IMR-90 (cell line): ENCODE results near the gene RDH12. TPM values are rescaled to one million over a fixed set of nuclear protein-coding genes. Genes with fewer than 3 reads are reported as not detected.

Experiments
- ATAC-seq: fragments of 200-7000 bp; cut with Tn5 transposase; 2 replicates; pipeline ENCODE4 v1.9.1; 2020; ENCODE audit warnings: low read depth, mild to moderate bottlenecking, moderate library complexity
- BruUV-seq: library from RNA; stranded (reverse); fragments of 400-500 nt; replicated peaks from 2 replicates; lab custom pipeline; 2021; lab: Mats Ljungman, UMichigan
- CTCF ChIA-PET: fragments of 300-600 bp; formaldehyde crosslinking; extraction: SDS; loops from one replicate; lab custom pipeline; 2021; ENCODE audit warnings: antibody characterized with exemption; lab: Yijun Ruan, JAX
- POLR2A ChIA-PET: fragments of 300-600 bp; sonication (Branson Sonifier 250); formaldehyde crosslinking; loops from one replicate; lab custom pipeline; 2022; ENCODE audit warnings: antibody characterized with exemption; ENCODE audit not compliant: unreplicated experiment; lab: Charles Lee
- DNase-seq: peaks from one replicate; pipeline ENCODE4 v3.0.0; 2013
- H2AFZ ChIP-seq: replicated peaks from 2 replicates; pipeline ENCODE3; 2013; ENCODE audit warnings: low read length, mild to moderate bottlenecking; ENCODE audit not compliant: poor library complexity
- H2AK5ac ChIP-seq: 2 replicates; pipeline ENCODE4 v1.6.1; 2013; ENCODE audit warnings: low read depth, low read length, inconsistent platforms
- H2AK9ac ChIP-seq: replicated peaks from 2 replicates; pipeline ENCODE3; 2013; ENCODE audit warnings: mild to moderate bottlenecking, low read depth, low read length, moderate library complexity; ENCODE audit not compliant: poor library complexity
- H2BK120ac ChIP-seq: 2 replicates; pipeline ENCODE4 v1.6.1; 2013; ENCODE audit warnings: low read depth, low read length, inconsistent platforms
- H2BK15ac ChIP-seq: 3 replicates; pipeline ENCODE4 v1.6.1; 2013; ENCODE audit warnings: low read depth, low read length, inconsistent platforms
- H2BK20ac ChIP-seq: 2 replicates; pipeline ENCODE4 v1.6.1; 2013; ENCODE audit warnings: low read depth, mild to moderate bottlenecking, inconsistent platforms, low read length, moderate library complexity
- H2BK5ac ChIP-seq: 2 replicates; pipeline ENCODE4 v1.6.1; 2013; ENCODE audit warnings: mild to moderate bottlenecking, low read depth, low read length, inconsistent platforms; ENCODE audit not compliant: poor library complexity, severe bottlenecking
- H3K14ac ChIP-seq: replicated peaks from 2 replicates; pipeline ENCODE4 v1.6.1; 2013; ENCODE audit warnings: low read depth, low read length, inconsistent platforms
- H3K18ac ChIP-seq: 2 replicates; pipeline ENCODE4 v1.6.1; 2013; ENCODE audit warnings: low read depth, low read length, control low read depth
- H3K23ac ChIP-seq: 2 replicates; pipeline ENCODE4 v1.6.1; 2013; ENCODE audit warnings: low read depth, low read length, inconsistent platforms
- H3K27ac ChIP-seq: 2 replicates; pipeline ENCODE4 v1.5.1; 2013; ENCODE audit warnings: mild to moderate bottlenecking, control low read depth, low read length; ENCODE audit not compliant: insufficient read depth
- H3K27me3 ChIP-seq: 2 replicates; pipeline ENCODE4 v1.6.1; 2013; ENCODE audit warnings: low read length; ENCODE audit not compliant: control insufficient read depth, insufficient read depth
- H3K36me3 ChIP-seq: 2 replicates; pipeline ENCODE4 v1.6.1; 2013; ENCODE audit warnings: low read length, mixed read lengths; ENCODE audit not compliant: control insufficient read depth, insufficient read depth
- H3K4ac ChIP-seq: 2 replicates; pipeline ENCODE4 v1.6.1; 2013; ENCODE audit warnings: low read depth, low read length, inconsistent platforms
- H3K4me1 ChIP-seq: 2 replicates; pipeline ENCODE4 v1.6.1; 2013; ENCODE audit warnings: low read length, mixed read lengths; ENCODE audit not compliant: control insufficient read depth, insufficient read depth
- H3K4me2 ChIP-seq: 2 replicates; pipeline ENCODE4 v1.6.1; 2013; ENCODE audit warnings: low read depth, mild to moderate bottlenecking, control low read depth, low read length, moderate library complexity
- H3K4me3 ChIP-seq: 2 replicates; pipeline ENCODE4 v1.5.1; 2013; ENCODE audit warnings: low read depth, mild to moderate bottlenecking, control low read depth, low read length, moderate library complexity; ENCODE audit not compliant: insufficient read depth
- H3K56ac ChIP-seq: 2 replicates; pipeline ENCODE4 v1.6.1; 2013; ENCODE audit warnings: low read length, inconsistent platforms; ENCODE audit not compliant: insufficient read depth; ENCODE audit errors: extremely low read depth
- H3K79me1 ChIP-seq, 2 experiments: 2 replicates each; pipeline ENCODE4 v1.6.1; 2013; ENCODE audit warnings: low read length in 2 of 2, inconsistent platforms in 1 of 2, low read depth in 1 of 2
- H3K9ac ChIP-seq: 2 replicates; pipeline ENCODE4 v1.6.1; 2013; ENCODE audit warnings: low read depth, low read length, control low read depth
- H3K9me1 ChIP-seq: 2 replicates; pipeline ENCODE4 v1.6.1; 2013; ENCODE audit warnings: low read length, inconsistent platforms; ENCODE audit not compliant: insufficient read depth
- H3K9me3 ChIP-seq: 2 replicates; pipeline ENCODE4 v1.6.1; 2013; ENCODE audit warnings: low read length; ENCODE audit not compliant: control insufficient read depth, insufficient read depth
- H4K20me1 ChIP-seq: 2 replicates; pipeline ENCODE4 v1.6.1; 2013; ENCODE audit warnings: low read length, inconsistent platforms; ENCODE audit not compliant: insufficient read depth
- H4K5ac ChIP-seq: 2 replicates; pipeline ENCODE4 v1.6.1; 2013; ENCODE audit warnings: mild to moderate bottlenecking, low read depth, low read length, control low read depth
- H4K8ac ChIP-seq, 2 experiments: 2 replicates each; pipeline ENCODE4 v1.6.1; 2013; ENCODE audit warnings: low read depth in 2 of 2, low read length in 2 of 2, control low read depth in 1 of 2, inconsistent platforms in 1 of 2
- H4K91ac ChIP-seq: 2 replicates; pipeline ENCODE4 v1.6.1; 2013; ENCODE audit warnings: low read depth, low read length, inconsistent platforms; ENCODE audit not compliant: insufficient read depth
- BHLHE40 ChIP-seq: fragments of 150-350 bp; IDR thresholded peaks from 2 replicates; pipeline ENCODE4 v1.6.1; 2016; ENCODE audit warnings: mild to moderate bottlenecking, low read depth, low read length
- CEBPB ChIP-seq: IDR thresholded peaks from 2 replicates; pipeline ENCODE4 v1.6.1; 2012; ENCODE audit warnings: low read depth, low read length, improper control_type of control experiment
- CHD1 ChIP-seq: IDR thresholded peaks from 2 replicates; pipeline ENCODE4 v1.6.1; 2012; ENCODE audit warnings: low read depth, low read length, improper control_type of control experiment
- FOS ChIP-seq: fragments of 150-350 bp; IDR thresholded peaks from 2 replicates; pipeline ENCODE4 v1.6.1; 2016; ENCODE audit warnings: low read depth, low read length
- MAZ ChIP-seq: IDR thresholded peaks from 2 replicates; pipeline ENCODE4 v1.6.1; 2012; ENCODE audit warnings: low read depth, mild to moderate bottlenecking, low read length, improper control_type of control experiment, moderate library complexity, borderline replicate concordance
- MXI1 ChIP-seq: IDR thresholded peaks from 2 replicates; pipeline ENCODE4 v1.6.1; 2012; ENCODE audit warnings: low read depth, mild to moderate bottlenecking, low read length, moderate library complexity, borderline replicate concordance
- NFE2L2 ChIP-seq: fragments of 150-350 bp; IDR thresholded peaks from 2 replicates; pipeline ENCODE4 v1.6.1; 2016; ENCODE audit warnings: low read depth, mild to moderate bottlenecking, low read length
- POLR2A ChIP-seq: IDR thresholded peaks from 2 replicates; pipeline ENCODE4 v1.6.1; 2012; ENCODE audit warnings: mild to moderate bottlenecking, low read depth, low read length
- RAD21 ChIP-seq: IDR thresholded peaks from 2 replicates; pipeline ENCODE4 v1.6.1; 2012; ENCODE audit warnings: low read length, improper control_type of control experiment
- RCOR1 ChIP-seq: IDR thresholded peaks from 2 replicates; pipeline ENCODE4 v1.6.1; 2012; ENCODE audit warnings: mild to moderate bottlenecking, low read length, improper control_type of control experiment; ENCODE audit not compliant: insufficient replicate concordance
- RFX5 ChIP-seq: IDR thresholded peaks from 2 replicates; pipeline ENCODE4 v1.8.0; 2012; ENCODE audit warnings: low read depth, mild to moderate bottlenecking, low read length, moderate library complexity
- WGBS, 2 experiments: methylation state at CpG; one replicate each; pipeline versions ENCODE4 v1.1.5 to v1.1.7; 2013; ENCODE audit warnings: missing lambda C conversion rate in 2 of 2; ENCODE audit not compliant: insufficient read length in 1 of 2; ENCODE audit errors: extremely low coverage in 2 of 2; 5-methylcytosine and 5-hydroxymethylcytosine counted together
- dilution Hi-C: fragments of 300-500 bp; cut with HindIII; formaldehyde crosslinking; loops from one replicate; pipeline ENCODE4 v1.14.3; 2018; ENCODE audit warnings: low sequenced_read_pairs; ENCODE audit not compliant: unreplicated experiment
- in situ Hi-C: fragments of 300-500 bp; cut with MboI; formaldehyde crosslinking; loops from 3 replicates; pipeline ENCODE4 v1.14.3; 2019; ENCODE audit warnings: low sequenced_read_pairs, inconsistent platforms, mixed read lengths
- intact Hi-C: fragments of 100-400 bp; cut with micrococcal nuclease; formaldehyde crosslinking; loops from 2 replicates; pipeline ENCODE4 v1.10.0; 2022
- polyA plus RNA-seq, 3 experiments: library from polyadenylated mRNA; depleted of rRNA; stranded (reverse); fragments of >200 nt; gene quantifications; 2 replicates each; pipeline ENCODE4 v1.2.3, GENCODE V29; 2012; ENCODE audit warnings: low replicate concordance in 1 of 3
- total RNA-seq: library from RNA; depleted of rRNA; stranded (reverse); fragments of >200 nt; gene quantifications from 2 replicates; pipeline ENCODE4 v1.2.3, GENCODE V29; 2012
- TF ChIP-seq, protein P1 (sequence below): fragments of 150-350 bp; IDR thresholded peaks from 2 replicates; pipeline ENCODE4 v1.6.1; 2017; ENCODE audit warnings: mild to moderate bottlenecking, antibody characterized with exemption, low read length, low read depth
- TF ChIP-seq, protein P2 (sequence below): conservative IDR thresholded peaks from 2 replicates; pipeline ENCODE4 v1.5.1; 2012; ENCODE audit warnings: mild to moderate bottlenecking, low read depth, low read length, improper control_type of control experiment

Gene RDH12
- total and polyA plus RNA-seq, 2 of the 4 experiments (the other 2 are of a cell fraction), result not detected

DNA sequence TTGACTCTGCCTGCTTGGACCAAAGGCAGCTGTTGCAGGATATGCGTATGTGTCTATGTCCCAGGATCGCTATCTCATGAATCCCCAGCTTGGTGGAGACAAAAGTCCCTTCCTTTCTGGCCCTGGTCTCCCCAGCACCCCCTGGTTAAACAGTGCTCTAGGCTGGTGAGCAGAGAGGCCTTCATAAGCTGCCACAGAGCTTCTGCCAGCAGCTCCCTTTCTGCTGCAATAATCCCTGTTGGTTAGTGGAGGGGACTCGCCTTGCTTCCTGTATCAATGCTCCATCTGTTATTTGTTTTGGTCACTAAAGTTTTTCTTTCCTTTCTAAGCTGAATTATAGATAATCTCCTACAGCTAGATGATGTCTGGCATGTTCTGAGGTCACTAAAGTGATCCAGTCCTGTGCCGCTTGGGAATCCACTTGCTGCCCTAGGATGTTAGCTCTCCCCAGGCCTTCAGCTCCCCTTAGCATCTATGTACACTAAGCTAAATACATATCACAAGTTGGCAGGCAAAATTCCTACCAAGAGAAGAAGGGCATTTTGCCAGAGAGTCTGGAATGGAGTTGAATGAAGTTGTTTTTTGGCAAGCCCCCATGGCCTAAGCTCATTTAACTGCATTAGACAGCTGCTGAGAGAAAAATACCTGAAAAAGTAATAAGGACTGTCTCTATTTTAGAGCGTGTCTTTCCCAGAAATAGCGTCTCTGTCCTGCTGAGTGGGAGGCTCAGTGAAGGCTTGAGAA lies 47.8 kb downstream of the RDH12 start:
- Histone ChIP-seq H3K18ac (no peak overlapping the region), H3K23ac (no peak overlapping the region), H4K91ac (no peak overlapping the region), H2BK15ac (no peak overlapping the region), H3K14ac (no peak overlapping the region), H2BK5ac (no peak overlapping the region), H2BK120ac (no peak overlapping the region), H3K36me3 (peaks cover 40% of the 10 kb centered on the region), H3K4me2 (no peak overlapping the region), H3K27me3 (no peaks in the 10 kb centered on the region), H2AK9ac (no peak overlapping the region), H3K4me1 (no peaks in the 10 kb centered on the region), H4K8ac (no peak overlapping the region), H2BK20ac (no peak overlapping the region), H3K79me1 (no peaks in the 10 kb centered on the region), H3K56ac (no peak overlapping the region), H2AK5ac (no peak overlapping the region), H3K9ac (no peak overlapping the region), H3K4me3 (no peak overlapping the region), H4K5ac (no peak overlapping the region), H3K9me3 (no peaks in the 10 kb centered on the region), H3K4ac (no peak overlapping the region), H3K9me1 (no peaks in the 10 kb centered on the region; the same call in 1 of the 2 replicates), H2AFZ (no peak overlapping the region), H3K27ac (no peak overlapping the region), H4K20me1 (no peaks in the 10 kb centered on the region)
- 100% methylated on average over 2 of the region's 6 CpGs; no CpG with 5 or more reads in 1 of the 2 experiments for WGBS, 2 experiments
- BruUV-seq, result no TSS peak
- in situ Hi-C loops, result no loop called here
- no peak for ATAC-seq
- dilution Hi-C loops, result no loop called here
- DNase-seq, result peak; percentile 7
- CTCF ChIA-PET, result no interaction called here
- POLR2A ChIA-PET, result no interaction called here
- intact Hi-C loops, result no loop called here
- no peak for TF ChIP-seq FOS
- TF ChIP-seq MAZ, result no peak
- no peak for TF ChIP-seq POLR2A
- TF ChIP-seq MXI1, result no peak
- TF ChIP-seq, protein P1, sequence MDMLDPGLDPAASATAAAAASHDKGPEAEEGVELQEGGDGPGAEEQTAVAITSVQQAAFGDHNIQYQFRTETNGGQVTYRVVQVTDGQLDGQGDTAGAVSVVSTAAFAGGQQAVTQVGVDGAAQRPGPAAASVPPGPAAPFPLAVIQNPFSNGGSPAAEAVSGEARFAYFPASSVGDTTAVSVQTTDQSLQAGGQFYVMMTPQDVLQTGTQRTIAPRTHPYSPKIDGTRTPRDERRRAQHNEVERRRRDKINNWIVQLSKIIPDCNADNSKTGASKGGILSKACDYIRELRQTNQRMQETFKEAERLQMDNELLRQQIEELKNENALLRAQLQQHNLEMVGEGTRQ, result no peak
- no peak for TF ChIP-seq CHD1
- TF ChIP-seq BHLHE40, result no peak
- TF ChIP-seq RAD21, result no peak
- TF ChIP-seq NFE2L2, result no peak
- TF ChIP-seq, protein P2, sequence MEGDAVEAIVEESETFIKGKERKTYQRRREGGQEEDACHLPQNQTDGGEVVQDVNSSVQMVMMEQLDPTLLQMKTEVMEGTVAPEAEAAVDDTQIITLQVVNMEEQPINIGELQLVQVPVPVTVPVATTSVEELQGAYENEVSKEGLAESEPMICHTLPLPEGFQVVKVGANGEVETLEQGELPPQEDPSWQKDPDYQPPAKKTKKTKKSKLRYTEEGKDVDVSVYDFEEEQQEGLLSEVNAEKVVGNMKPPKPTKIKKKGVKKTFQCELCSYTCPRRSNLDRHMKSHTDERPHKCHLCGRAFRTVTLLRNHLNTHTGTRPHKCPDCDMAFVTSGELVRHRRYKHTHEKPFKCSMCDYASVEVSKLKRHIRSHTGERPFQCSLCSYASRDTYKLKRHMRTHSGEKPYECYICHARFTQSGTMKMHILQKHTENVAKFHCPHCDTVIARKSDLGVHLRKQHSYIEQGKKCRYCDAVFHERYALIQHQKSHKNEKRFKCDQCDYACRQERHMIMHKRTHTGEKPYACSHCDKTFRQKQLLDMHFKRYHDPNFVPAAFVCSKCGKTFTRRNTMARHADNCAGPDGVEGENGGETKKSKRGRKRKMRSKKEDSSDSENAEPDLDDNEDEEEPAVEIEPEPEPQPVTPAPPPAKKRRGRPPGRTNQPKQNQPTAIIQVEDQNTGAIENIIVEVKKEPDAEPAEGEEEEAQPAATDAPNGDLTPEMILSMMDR, result no peak
- TF ChIP-seq RFX5, result no peak
- no peak for TF ChIP-seq RCOR1
- TF ChIP-seq CEBPB, result no peak
